GM19328 (cell line): Measurements from ENCODE around the gene MMGT1.
"Not testable (repeated sequence)": the region's sequence is repeated elsewhere in the genome, so short reads cannot be mapped to it uniquely, and the experiment has no call there.

ENCODE experiments used
- ATAC-seq: cut with Tn5 transposase; IDR thresholded peaks from one replicate; pipeline ENCODE4 v1.9.1; 2021; ENCODE audit warnings: mild to moderate bottlenecking, moderate library complexity; ENCODE audit not compliant: unreplicated experiment

The MMGT1 gene

GRCh38 chrX:135927897-135928296 lies 45.9 kb downstream of the MMGT1 start:
- ATAC-seq: no peak

- ATAC-seq: no peak
Measured at GRCh38 chrX:135923353-135923752, 50.4 kb downstream of the MMGT1 start.

GRCh38 chrX:135920516-135920915 lies 53.3 kb downstream of the MMGT1 start:
- not testable (repeated sequence) for ATAC-seq

- ATAC-seq: no peak
Measured at GRCh38 chrX:135914404-135914803, 59.4 kb downstream of the MMGT1 start.
